ENCODE results near the gene COMMD7. TPM values are rescaled to one million over a fixed set of nuclear protein-coding genes. Genes with fewer than 3 reads are reported as not detected.

The COMMD7 gene
- total and polyA plus RNA-seq, 2 donors = 25.8 to 57.6 TPM

DNA sequence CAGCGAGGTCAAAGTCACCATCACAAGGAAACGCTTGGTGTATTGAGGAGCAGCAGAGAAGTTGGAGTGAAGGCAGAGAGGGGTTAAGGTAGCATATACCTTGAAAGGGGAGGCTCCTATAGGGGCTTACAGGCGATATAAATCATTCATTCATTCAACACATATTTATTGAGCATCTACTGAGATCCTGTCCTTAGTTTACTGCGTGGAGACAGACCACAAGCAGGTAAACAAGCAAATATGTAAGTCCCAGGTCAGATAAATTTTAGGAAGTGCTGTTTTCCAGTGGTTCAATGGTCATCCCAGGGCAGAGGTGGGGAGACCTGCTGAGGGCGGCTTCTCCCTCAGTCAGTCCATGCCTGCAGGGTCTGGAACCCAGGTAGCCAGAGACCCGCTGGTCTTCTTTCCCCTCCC is 18.2 kb upstream of the COMMD7 start:
- Histone ChIP-seq H3K4me1 (ENCODE audit: control insufficient read depth in 2 of 2, insufficient read depth in 2 of 2, low read length in 2 of 2) (peaks cover 22 to 38% of the 10 kb centered on the region in 2 donors), H3K27me3 (ENCODE audit: control insufficient read depth in 2 of 2, insufficient read depth in 1 of 2, low read length in 1 of 2) (peaks cover 0 to 20% of the 10 kb centered on the region in 2 donors), H3K27ac (ENCODE audit: low read depth in 1 of 2, low read length in 1 of 2) (no peak overlapping the region), H3K36me3 (ENCODE audit: control insufficient read depth in 2 of 2, insufficient read depth in 2 of 2, low read length in 1 of 2) (no peaks in the 10 kb centered on the region), H3K9me3 (ENCODE audit: control insufficient read depth in 2 of 2, insufficient read depth in 1 of 2, low read length in 1 of 2) (no peaks in the 10 kb centered on the region), H3K4me3 (ENCODE audit: low read length in 2 of 2) (peak overlapping the region; percentile 51 to 69)
- 76% methylated on average over 6 of the region's 6 CpGs for WGBS
- DNase-seq (ENCODE audit: low read depth in 6 of 9, low spot score in 9 of 9) = no peak

DNA sequence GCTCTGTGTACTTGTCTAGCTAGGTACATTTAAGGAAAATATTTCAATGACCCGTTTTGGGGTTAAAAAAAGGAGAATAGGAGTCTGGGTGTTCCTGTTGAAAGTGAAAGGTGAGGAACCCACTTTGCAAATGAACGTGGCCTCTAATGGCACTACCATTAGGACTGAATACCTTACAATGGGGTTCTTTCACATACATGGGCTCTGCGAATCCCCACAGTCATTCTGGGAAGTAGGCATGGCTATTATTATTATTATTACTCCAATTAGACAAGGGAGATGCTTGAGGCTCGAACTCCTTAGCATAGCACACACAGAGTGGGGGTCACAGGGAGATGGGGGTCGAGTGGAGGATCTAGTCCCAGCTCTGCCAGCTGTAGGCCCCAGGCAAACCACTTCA is 12.9 kb upstream of the COMMD7 start:
- no peak for DNase-seq (ENCODE audit: low read depth in 6 of 9, low spot score in 9 of 9)
- H3K4me1 ChIP-seq (ENCODE audit: control insufficient read depth in 2 of 2, insufficient read depth in 2 of 2, low read length in 2 of 2) = peaks cover 0 to 2% of the 10 kb centered on the region in 2 donors
- WGBS = 93% methylated on average over 5 of the region's 5 CpGs
- no peak overlapping the region for H3K4me3 ChIP-seq (ENCODE audit: low read length in 2 of 2)
- H3K27me3 ChIP-seq (ENCODE audit: control insufficient read depth in 2 of 2, insufficient read depth in 1 of 2, low read length in 1 of 2) = no peaks in the 10 kb centered on the region
- no peaks in the 10 kb centered on the region for H3K36me3 ChIP-seq (ENCODE audit: control insufficient read depth in 2 of 2, insufficient read depth in 2 of 2, low read length in 1 of 2)
- H3K27ac ChIP-seq (ENCODE audit: low read depth in 1 of 2, low read length in 1 of 2) = no peak overlapping the region
- H3K9me3 ChIP-seq (ENCODE audit: control insufficient read depth in 2 of 2, insufficient read depth in 1 of 2, low read length in 1 of 2) = no peaks in the 10 kb centered on the region

DNA sequence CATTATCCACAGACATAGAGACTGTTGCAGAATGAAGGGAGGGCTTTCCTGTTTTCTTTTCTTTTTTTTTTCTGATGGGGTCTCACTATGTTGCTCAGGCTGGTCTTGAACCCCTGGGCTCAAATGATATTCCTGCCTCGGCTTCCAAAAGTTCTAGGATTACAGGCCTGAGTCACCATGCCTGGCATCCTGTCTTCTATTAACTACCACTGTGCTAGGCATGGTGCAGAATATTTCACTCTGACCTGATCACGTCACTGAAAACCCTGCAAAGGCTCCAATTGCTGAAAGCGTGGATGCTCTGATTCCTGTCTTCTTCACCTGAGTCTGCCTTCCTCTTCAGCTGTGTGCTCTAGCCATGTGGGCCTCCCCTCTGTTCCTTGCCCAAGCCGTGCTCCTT is 10.5 kb upstream of the COMMD7 start:
- Histone ChIP-seq H3K27ac (ENCODE audit: low read depth in 1 of 2, low read length in 1 of 2) (no peak overlapping the region), H3K36me3 (ENCODE audit: control insufficient read depth in 2 of 2, insufficient read depth in 2 of 2, low read length in 1 of 2) (no peaks in the 10 kb centered on the region), H3K9me3 (ENCODE audit: control insufficient read depth in 2 of 2, insufficient read depth in 1 of 2, low read length in 1 of 2) (no peaks in the 10 kb centered on the region), H3K27me3 (ENCODE audit: control insufficient read depth in 2 of 2, insufficient read depth in 1 of 2, low read length in 1 of 2) (no peaks in the 10 kb centered on the region), H3K4me3 (ENCODE audit: low read length in 2 of 2) (no peak overlapping the region), H3K4me1 (ENCODE audit: control insufficient read depth in 2 of 2, insufficient read depth in 2 of 2, low read length in 2 of 2) (no peaks in the 10 kb centered on the region)
- DNase-seq (ENCODE audit: low read depth in 6 of 9, low spot score in 9 of 9) = no peak
- 95% methylated on average over 4 of the region's 4 CpGs for WGBS

DNA sequence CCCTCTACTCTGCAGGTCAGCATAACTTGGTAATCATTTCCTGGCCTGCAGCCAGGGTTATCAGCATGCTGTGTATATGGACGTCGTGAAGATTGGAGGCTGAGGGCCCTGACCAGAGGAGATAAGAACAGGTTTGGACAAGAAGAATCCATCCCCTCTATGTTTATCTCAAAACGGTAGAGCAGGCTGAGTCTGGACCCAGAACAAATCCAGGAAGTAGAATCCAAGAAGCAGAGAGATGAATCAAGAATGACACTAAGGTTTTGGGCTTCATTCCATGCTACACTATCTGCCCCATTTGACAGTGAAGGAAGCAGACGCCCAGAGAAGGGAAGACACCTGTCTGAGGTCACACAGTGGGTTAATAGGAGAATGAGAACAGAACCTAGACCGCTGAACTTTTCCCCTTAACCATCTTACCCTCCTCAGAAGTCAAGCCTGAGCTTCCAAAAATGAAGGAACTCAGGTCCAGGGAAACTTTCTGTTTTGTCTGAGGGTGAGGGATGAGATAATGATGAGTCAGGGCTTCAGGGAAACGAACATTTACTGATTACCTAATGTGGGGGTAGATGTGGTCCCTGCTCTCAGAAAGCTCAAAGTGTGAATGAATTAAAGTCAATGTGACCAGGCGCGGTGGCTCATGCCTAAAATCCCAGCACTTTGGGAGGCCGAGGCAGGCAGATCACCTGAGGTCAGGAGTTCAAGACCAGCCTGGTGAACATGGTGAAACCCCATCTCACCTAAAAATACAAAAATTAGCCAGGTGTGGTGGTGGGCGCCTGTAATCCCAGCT is 9.4 kb upstream of the COMMD7 start:
- Histone ChIP-seq H3K4me3 (ENCODE audit: low read length in 2 of 2) (no peak overlapping the region), H3K27me3 (ENCODE audit: control insufficient read depth in 2 of 2, insufficient read depth in 1 of 2, low read length in 1 of 2) (no peaks in the 10 kb centered on the region), H3K36me3 (ENCODE audit: control insufficient read depth in 2 of 2, insufficient read depth in 2 of 2, low read length in 1 of 2) (no peaks in the 10 kb centered on the region), H3K4me1 (ENCODE audit: control insufficient read depth in 2 of 2, insufficient read depth in 2 of 2, low read length in 2 of 2) (no peaks in the 10 kb centered on the region), H3K9me3 (ENCODE audit: control insufficient read depth in 2 of 2, insufficient read depth in 1 of 2, low read length in 1 of 2) (no peaks in the 10 kb centered on the region), H3K27ac (ENCODE audit: low read depth in 1 of 2, low read length in 1 of 2) (no peak overlapping the region)
- no peak for DNase-seq (ENCODE audit: low read depth in 6 of 9, low spot score in 9 of 9)
- WGBS = 88% methylated on average over 10 of the region's 10 CpGs

DNA sequence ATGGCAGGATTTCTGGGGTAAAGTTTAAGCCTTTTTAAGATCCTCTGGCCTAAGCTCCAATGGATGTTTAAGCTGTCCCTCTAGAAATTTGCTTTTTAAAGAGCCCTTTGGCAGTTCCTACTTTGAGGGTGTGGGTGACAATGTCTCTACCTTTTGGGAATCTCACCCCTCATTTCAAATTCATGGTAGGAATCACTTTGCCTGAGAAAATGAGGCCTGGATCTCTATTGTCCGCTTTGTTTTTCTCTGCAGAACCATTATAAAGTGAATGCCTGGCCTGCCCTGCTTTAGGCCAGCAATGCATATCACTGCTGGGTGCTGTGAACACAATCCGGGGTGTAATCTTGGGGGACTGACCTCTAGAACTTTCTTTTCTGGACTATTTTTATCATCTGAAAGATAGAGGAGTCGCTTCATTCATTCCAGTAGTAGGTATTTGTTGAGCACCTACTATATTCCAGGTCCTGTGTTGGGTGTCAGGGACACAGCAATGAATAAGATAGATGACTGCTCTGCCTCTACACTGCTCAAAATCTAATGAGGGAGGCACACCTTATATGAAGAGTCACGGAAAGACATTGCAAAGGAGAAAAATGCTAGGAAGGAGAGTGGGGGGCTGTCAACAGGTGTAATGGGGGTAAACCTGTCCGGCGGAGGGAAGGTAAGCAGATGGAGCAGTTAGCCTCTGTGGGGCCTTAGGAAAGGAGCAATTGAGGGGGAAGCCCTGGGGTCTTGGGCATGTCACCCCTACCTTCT is 8.6 kb upstream of the COMMD7 start:
- 97% methylated on average over 6 of the region's 6 CpGs for WGBS
- H3K9me3 ChIP-seq (ENCODE audit: control insufficient read depth in 2 of 2, insufficient read depth in 1 of 2, low read length in 1 of 2) = no peaks in the 10 kb centered on the region
- H3K36me3 ChIP-seq (ENCODE audit: control insufficient read depth in 2 of 2, insufficient read depth in 2 of 2, low read length in 1 of 2) = no peaks in the 10 kb centered on the region
- H3K4me1 ChIP-seq (ENCODE audit: control insufficient read depth in 2 of 2, insufficient read depth in 2 of 2, low read length in 2 of 2) = no peaks in the 10 kb centered on the region
- DNase-seq (ENCODE audit: low read depth in 6 of 9, low spot score in 9 of 9) = no peak
- H3K4me3 ChIP-seq (ENCODE audit: low read length in 2 of 2) = no peak overlapping the region
- H3K27me3 ChIP-seq (ENCODE audit: control insufficient read depth in 2 of 2, insufficient read depth in 1 of 2, low read length in 1 of 2) = no peaks in the 10 kb centered on the region
- H3K27ac ChIP-seq (ENCODE audit: low read depth in 1 of 2, low read length in 1 of 2) = no peak overlapping the region

DNA sequence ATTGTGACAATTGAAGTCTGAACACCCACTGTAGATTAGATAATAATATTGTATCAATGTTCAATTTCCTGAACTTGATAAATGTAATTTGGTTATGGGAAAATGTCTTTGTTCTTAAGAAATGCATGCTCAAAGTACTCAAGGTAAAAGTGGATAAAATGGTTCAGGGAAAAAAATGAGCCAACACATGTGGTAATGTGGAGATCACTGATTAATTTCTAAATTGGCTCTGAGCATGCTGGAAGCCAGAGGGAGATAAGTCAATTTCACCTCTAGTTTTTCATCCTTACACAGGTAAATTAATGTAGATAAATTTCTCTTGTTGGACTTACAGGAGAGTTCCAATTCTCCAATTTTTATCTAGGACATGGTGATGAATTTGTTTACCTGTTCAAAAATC is 8.0 kb upstream of the COMMD7 start:
- Histone ChIP-seq H3K9me3 (ENCODE audit: control insufficient read depth in 2 of 2, insufficient read depth in 1 of 2, low read length in 1 of 2) (no peaks in the 10 kb centered on the region), H3K36me3 (ENCODE audit: control insufficient read depth in 2 of 2, insufficient read depth in 2 of 2, low read length in 1 of 2) (no peaks in the 10 kb centered on the region), H3K4me1 (ENCODE audit: control insufficient read depth in 2 of 2, insufficient read depth in 2 of 2, low read length in 2 of 2) (no peaks in the 10 kb centered on the region), H3K27ac (ENCODE audit: low read depth in 1 of 2, low read length in 1 of 2) (no peak overlapping the region), H3K27me3 (ENCODE audit: control insufficient read depth in 2 of 2, insufficient read depth in 1 of 2, low read length in 1 of 2) (no peaks in the 10 kb centered on the region), H3K4me3 (ENCODE audit: low read length in 2 of 2) (no peak overlapping the region)
- no peak for DNase-seq (ENCODE audit: low read depth in 6 of 9, low spot score in 9 of 9)

DNA sequence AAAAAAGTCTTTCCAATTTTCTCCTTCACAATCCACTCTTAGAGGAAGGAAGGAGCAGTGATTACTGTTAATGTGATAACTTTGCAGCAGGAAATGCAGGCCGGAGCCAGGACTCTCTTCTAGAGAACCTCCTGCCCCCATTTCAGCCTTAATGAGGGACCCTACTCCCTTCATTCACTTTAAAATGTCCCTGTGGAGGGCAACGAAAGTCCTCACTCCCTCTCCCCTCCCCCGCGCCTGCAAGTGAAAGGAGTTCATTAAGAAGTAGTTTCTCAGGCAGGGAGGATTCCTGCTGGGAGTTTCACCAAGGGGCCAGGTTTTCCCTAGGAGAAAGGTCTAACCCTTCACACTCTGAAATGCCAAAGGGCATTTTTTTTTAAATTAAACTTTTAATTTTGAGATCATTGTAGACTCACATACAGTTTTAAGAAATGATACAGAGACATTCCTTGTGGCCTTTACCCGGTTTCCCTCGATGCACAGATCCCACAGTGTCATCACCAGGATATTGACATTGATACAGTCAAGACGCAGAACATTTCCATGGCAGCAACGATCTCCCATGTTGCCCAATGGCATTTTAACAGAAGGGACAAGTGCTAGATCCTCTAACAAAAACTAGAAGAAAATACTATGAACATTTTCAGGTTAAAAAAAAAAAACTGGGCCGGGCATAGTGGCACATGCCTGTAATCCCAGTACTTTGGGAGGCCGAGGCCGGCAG is 6.8 kb upstream of the COMMD7 start:
- Histone ChIP-seq H3K4me3 (ENCODE audit: low read length in 2 of 2) (no peak overlapping the region), H3K36me3 (ENCODE audit: control insufficient read depth in 2 of 2, insufficient read depth in 2 of 2, low read length in 1 of 2) (no peaks in the 10 kb centered on the region), H3K27me3 (ENCODE audit: control insufficient read depth in 2 of 2, insufficient read depth in 1 of 2, low read length in 1 of 2) (no peaks in the 10 kb centered on the region), H3K9me3 (ENCODE audit: control insufficient read depth in 2 of 2, insufficient read depth in 1 of 2, low read length in 1 of 2) (no peaks in the 10 kb centered on the region), H3K27ac (ENCODE audit: low read depth in 1 of 2, low read length in 1 of 2) (no peak overlapping the region), H3K4me1 (ENCODE audit: control insufficient read depth in 2 of 2, insufficient read depth in 2 of 2, low read length in 2 of 2) (no peaks in the 10 kb centered on the region)
- WGBS = 89% methylated on average over 11 of the region's 11 CpGs
- no peak for DNase-seq (ENCODE audit: low read depth in 6 of 9, low spot score in 9 of 9)

DNA sequence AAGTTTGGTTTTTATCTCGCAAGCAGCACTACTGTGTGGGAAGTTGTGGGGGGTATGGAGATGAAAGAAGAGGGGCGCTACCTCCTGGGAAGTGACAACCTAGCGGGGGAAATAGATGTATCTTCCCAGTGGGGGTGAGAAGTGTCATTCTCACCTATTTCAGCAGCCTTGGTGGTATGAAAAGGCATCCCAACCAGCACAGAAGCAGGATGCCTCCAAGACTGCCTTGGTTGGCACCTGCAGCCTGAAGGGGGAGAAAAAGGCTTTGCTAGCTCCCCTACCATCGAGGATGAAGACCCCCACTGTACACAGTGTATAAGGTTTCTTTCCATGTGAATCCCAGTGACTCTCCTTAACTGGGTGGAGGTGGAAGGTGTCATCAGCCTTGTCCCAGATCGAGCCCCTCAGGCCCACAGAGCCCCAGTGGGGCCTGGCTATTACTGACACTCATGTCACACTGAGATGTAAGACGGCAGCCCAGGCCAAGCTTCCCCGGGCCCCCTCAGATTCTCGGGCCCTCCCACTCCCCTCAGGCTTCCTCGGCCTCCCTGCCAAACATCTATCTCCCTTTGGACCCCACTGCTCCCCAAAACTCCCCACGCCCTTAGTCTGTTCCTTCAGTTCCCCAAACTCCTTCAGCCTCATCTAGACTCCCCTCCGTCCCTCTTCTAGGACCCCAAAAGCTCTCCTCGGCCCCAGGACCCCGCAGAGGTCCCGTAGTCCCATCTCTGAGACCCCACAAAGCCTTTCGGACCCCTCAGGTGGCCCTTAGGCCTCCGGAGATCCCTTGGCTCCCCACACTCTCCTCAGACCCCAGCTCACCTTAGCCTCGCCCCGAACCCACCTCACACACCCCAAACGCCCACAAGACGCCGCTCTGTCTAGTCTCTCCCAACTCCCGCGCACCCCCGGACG is 688 bp downstream of the COMMD7 start:
- WGBS = 5% methylated on average over 25 of the region's 25 CpGs
- Histone ChIP-seq H3K27me3 (ENCODE audit: control insufficient read depth in 2 of 2, insufficient read depth in 1 of 2, low read length in 1 of 2) (no peaks in the 10 kb centered on the region), H3K4me3 (ENCODE audit: low read length in 2 of 2) (peak overlapping the region; percentile 51 to 61)

More for the DNA sequence above, 688 bp downstream of the COMMD7 start:
- H3K27ac ChIP-seq (ENCODE audit: low read depth in 1 of 2, low read length in 1 of 2) = peak overlapping the region; percentile 55 to 90
- H3K4me1 ChIP-seq (ENCODE audit: control insufficient read depth in 2 of 2, insufficient read depth in 2 of 2, low read length in 2 of 2) = peaks cover 7 to 27% of the 10 kb centered on the region in 2 donors
- H3K36me3 ChIP-seq (ENCODE audit: control insufficient read depth in 2 of 2, insufficient read depth in 2 of 2, low read length in 1 of 2) = no peaks in the 10 kb centered on the region
- DNase-seq (ENCODE audit: low read depth in 6 of 9, low spot score in 9 of 9) = peak in 2 of 9 donors; percentile 35 to 58
- no peaks in the 10 kb centered on the region for H3K9me3 ChIP-seq (ENCODE audit: control insufficient read depth in 2 of 2, insufficient read depth in 1 of 2, low read length in 1 of 2)

All from thymus (tissue), 11 donors.